AG09319 (cell line): Measurements from ENCODE around the gene CCDC12.

Experiments used
- DNase-seq: peaks from one replicate; pipeline ENCODE4 v3.0.0-alpha.2; 2010; ENCODE audit warnings: low read depth; ENCODE audit errors: extremely low read depth
- TF ChIP-seq, protein P1 (sequence below): IDR thresholded peaks from 2 replicates; pipeline ENCODE4 v1.5.1; 2011; ENCODE audit warnings: low read depth, mild to moderate bottlenecking, inconsistent platforms, low read length, moderate library complexity

Gene CCDC12

DNA sequence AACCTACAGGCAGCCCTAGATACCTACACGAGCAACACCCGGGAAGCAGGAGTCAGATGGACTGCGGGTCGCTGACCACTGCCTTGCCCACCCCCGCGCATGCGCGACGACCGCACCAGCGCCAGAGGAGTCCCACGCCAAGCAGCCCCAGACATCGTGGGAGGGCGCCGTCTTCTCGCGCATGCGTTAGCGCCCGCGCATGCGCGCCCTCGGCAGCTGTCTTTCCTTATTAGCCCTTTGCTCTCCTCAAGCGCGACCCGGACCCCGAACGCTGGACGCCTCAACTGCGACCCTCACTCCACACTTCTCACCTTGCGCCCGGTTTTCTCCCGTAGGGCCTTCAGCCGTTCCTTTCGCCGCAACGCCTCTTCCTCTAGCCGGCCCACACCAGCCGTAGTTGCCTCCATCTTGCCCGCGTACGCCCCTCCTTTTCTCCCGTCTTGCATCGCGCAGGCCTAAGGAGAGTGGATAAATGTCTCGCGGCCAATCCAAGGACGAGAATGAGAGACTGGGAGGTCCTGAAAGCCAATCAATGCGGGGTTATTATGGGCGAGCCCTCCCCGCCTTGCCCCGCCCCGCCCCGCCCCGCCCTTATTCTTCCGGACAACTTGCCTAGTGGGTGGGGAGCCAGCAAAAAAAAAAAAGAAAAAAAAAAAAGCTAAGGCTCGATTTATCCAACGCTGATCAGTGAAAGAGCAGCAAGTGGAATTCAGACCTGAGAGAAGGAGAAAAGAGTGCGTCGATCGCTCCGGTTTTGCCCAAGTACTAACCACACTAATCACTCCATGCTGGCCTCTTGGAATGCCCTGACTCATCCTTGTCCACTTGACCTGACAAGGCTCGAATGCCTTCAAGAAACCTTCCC, at the start of gene CCDC12:
CCDC12 (minus strand) TSS at position 420 of the 865 bp plus-strand sequence; CDS start at position 407, 13 bp downstream.
- TF ChIP-seq, protein P1, sequence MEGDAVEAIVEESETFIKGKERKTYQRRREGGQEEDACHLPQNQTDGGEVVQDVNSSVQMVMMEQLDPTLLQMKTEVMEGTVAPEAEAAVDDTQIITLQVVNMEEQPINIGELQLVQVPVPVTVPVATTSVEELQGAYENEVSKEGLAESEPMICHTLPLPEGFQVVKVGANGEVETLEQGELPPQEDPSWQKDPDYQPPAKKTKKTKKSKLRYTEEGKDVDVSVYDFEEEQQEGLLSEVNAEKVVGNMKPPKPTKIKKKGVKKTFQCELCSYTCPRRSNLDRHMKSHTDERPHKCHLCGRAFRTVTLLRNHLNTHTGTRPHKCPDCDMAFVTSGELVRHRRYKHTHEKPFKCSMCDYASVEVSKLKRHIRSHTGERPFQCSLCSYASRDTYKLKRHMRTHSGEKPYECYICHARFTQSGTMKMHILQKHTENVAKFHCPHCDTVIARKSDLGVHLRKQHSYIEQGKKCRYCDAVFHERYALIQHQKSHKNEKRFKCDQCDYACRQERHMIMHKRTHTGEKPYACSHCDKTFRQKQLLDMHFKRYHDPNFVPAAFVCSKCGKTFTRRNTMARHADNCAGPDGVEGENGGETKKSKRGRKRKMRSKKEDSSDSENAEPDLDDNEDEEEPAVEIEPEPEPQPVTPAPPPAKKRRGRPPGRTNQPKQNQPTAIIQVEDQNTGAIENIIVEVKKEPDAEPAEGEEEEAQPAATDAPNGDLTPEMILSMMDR, result no peak
- DNase-seq, result peak; percentile 98

DNA sequence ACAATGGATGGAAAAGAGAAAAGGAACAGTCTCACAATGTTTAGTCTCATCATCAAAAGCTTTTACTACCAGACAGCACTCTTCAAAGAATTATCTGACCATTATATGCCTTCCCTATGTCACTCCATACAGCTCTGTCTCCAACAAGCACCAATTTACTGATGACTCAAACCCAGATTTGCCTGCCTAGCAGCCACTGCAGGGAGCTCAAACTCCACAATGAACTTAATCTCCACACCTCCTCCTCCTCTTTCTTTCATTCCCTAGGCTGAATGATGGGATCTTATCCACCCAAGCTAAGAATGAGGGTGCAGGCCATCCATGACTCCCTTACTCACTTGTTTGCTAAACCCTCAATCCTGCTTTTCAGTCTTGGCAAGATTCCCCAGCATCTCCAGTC, 48.4 kb upstream of the CCDC12 start:
- no peak for DNase-seq
- TF ChIP-seq, protein P1, result peak; percentile 16; the same call in 1 of the 2 replicates

DNA sequence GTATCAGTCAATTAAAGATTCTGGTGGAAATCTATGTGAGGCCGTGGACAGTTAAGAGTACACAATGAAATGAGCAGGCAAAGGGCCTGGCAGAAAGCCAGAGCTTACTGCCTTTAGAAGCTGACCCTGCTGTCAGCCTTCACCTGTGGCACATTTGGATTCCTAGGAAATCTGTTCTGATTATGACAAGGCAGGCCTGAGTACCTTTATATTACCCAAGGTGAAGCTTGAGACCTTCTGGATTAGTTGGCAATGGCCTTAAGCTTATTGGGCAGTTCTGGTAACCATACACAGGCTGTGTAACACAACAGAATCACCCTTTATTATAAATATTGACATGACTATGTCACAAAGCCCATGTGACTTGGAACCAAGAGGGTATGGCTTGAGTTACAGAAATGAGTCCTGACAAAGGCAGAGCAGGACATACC, 46.1 kb upstream of the CCDC12 start:
- TF ChIP-seq, protein P1, result no peak
- peak; percentile 25 for DNase-seq

DNA sequence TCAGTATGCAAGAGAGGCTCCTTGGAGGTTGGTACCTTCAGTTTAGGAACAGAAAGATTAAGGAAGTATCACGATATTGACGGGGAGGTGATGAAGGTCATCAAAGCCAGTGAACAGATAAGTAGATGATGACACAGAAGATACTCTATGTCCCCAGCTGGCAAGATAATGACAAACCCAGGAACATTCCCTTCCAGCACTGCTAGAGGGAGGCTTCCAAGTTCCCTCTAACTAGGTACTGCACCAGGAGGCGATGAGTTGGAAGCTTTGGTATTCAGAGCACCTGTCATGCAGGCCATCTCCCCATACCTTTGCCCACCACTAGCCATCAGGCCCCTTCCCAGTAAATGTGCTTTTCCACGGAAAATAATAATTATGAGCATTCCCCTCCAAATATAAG, 43.8 kb upstream of the CCDC12 start:
- TF ChIP-seq, protein P1, result no peak
- DNase-seq, result no peak

DNA sequence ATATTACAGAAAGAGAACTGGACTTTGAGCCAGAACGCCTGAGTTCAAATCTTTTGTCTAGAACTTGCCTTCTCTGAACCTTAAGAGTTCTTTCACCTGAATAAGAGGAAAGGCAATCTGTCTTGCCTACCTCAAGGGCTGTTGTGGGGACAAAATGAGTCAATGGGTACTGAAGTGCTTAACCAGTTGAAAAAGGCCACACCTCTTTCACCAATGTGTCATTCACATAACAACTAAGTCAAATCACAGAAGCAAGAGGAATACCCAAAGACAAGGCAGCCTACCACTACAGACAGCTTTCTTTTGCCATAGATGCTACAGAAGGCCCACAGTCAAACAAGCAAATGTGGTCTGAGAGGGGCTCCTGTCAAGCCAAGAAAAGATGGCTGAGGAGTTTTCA, 42.7 kb upstream of the CCDC12 start:
- no peak for DNase-seq
- TF ChIP-seq, protein P1, result no peak

DNA sequence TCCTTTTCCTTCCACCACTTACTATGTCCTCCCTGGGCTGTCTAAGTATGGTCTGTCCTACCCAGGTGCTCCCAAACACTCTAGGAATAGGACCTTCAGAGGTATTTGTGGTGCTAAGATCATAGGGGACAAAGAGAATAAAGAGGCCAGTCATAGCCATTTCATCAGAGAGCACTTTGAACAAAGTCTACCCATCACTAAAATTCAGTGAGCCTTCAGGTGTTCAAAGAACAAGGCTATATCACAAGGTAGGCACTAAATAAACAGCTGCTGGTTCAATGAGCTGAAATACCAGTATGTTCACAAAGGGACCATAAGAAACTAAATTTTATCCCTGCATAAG, 41.7 kb upstream of the CCDC12 start:
- DNase-seq, result no peak
- TF ChIP-seq, protein P1, result no peak

DNA sequence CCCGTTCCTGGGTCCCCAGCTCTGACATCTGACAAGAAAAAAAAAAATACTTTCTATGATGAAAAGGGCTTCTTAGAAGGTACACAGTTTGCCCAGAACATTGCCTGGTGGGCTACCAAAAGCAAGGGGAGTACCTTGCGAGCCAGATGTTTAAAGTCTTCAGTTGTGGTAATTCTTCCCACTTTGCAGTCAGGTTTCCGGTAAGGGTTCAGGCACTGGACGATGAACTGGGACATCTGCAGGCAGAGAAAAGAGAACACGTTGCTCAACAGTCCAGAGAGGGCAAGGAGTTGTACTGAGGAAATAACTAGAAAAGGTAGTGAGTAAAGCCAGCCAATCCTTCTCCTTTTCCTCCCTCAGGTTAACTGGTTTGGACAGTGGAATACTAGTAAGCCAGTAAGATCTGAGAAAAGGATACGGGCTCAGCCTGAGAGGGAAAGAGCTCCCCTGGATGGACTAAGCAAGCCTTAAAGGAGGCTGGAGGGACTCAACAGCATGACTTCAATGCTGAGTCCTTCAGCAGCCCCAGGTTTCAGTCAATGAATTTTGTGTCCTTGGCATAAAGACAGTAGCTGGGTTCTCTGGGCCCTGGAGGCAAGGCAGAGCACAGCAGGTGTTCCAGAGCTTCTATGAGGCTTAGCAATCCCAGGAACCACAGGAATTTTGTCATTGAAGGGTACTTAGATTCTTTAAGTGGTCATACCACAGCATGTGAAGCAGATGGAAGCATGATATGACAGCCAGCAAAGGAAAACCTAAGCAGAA, 41.1 kb upstream of the CCDC12 start:
- DNase-seq, result no peak
- TF ChIP-seq, protein P1, result no peak
